ENCODE results near the gene KIF15.

DNA sequence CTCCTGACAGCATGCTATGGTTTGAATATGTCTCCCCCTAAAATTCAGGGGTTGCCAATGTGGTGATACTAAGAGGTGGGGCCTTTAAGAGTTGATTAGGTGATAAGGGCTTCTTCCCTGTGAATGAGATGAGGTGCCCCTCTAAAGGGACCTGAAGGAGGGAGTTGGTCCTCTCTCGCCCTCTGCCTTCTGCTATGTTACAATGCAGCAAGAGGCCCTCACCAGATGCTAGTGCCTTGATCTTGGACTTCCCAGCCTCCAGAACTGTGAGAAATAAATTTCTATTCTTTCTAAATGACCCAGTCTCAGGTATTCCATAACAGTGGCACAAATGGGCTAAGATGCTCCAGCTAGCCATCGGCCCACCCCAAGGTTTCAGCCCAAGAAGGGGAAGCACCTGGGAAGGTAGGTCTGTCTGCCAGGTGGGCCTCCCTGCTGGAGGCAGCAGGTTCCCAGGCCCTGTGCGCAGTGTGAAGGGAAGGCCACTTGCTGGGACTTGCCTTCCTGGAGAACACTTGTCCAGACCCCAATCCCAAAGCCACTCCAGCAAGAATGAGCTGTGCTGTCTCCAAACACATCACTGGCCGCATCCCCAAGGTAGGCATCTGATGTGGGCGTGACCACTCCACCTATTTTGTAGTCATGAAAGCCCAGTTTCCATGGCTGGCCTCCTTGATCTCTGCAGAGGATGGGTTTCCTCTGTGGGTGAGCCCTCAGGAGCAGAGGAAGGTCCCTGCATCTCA, 121.8 kb downstream of the KIF15 start:
- TF ChIP-seq, protein P1, sequence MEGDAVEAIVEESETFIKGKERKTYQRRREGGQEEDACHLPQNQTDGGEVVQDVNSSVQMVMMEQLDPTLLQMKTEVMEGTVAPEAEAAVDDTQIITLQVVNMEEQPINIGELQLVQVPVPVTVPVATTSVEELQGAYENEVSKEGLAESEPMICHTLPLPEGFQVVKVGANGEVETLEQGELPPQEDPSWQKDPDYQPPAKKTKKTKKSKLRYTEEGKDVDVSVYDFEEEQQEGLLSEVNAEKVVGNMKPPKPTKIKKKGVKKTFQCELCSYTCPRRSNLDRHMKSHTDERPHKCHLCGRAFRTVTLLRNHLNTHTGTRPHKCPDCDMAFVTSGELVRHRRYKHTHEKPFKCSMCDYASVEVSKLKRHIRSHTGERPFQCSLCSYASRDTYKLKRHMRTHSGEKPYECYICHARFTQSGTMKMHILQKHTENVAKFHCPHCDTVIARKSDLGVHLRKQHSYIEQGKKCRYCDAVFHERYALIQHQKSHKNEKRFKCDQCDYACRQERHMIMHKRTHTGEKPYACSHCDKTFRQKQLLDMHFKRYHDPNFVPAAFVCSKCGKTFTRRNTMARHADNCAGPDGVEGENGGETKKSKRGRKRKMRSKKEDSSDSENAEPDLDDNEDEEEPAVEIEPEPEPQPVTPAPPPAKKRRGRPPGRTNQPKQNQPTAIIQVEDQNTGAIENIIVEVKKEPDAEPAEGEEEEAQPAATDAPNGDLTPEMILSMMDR (IDR thresholded peaks at IDR 0.05 in 4 of 5, conservative IDR thresholded peaks at IDR 0.05 in 1 of 5) = no peak
- no peak for TF ChIP-seq POLR2A (IDR thresholded peaks at IDR 0.05)

Measured in gastrocnemius medialis (tissue), 4 donors.